C4-2B (cell line): ENCODE measurements around the gene GNA15.
A peak's percentile ranks its signal among the peaks of the same experiment; 100 is the strongest.

Experiments used
- H3K27ac ChIP-seq: fragments of 450-650 bp; 2 replicates; pipeline ENCODE4 v1.5.1; 2017
- ZFX ChIP-seq: fragments of 450-650 bp; IDR thresholded peaks from 2 replicates; pipeline ENCODE4 v1.6.1; 2017
- TF ChIP-seq, protein P1 (sequence below): fragments of 450-650 bp; conservative IDR thresholded peaks from 2 replicates; pipeline ENCODE4 v1.5.1; 2017; ENCODE audit warnings: mild to moderate bottlenecking

The GNA15 gene

DNA sequence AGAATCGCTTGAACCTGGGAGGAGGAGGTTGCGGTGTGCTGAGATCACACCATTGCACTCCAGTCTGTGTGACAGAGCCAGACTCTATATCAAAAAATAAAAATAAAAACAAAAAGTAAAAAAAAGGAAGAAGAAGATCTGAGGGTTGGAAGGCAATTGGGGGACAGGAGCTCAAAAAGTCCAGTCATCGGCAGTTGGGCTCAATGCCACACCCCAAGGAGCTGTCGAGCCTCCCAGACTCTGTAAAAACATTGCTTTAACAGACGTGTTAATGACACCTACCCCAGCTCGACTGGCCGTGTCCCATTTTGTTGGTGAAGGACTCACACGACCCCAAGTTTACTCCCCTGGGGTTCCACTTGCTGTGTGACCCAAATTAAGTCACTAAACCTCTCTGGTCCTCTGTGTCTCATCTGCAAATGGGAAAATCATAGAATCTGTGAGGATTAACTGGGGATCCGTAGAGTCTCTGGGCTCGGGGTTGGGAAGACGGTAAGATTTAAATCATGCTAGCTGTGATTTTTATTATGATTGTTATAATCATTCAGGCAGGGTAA is 7.0 kb downstream of the GNA15 start:
- TF ChIP-seq, protein P1, sequence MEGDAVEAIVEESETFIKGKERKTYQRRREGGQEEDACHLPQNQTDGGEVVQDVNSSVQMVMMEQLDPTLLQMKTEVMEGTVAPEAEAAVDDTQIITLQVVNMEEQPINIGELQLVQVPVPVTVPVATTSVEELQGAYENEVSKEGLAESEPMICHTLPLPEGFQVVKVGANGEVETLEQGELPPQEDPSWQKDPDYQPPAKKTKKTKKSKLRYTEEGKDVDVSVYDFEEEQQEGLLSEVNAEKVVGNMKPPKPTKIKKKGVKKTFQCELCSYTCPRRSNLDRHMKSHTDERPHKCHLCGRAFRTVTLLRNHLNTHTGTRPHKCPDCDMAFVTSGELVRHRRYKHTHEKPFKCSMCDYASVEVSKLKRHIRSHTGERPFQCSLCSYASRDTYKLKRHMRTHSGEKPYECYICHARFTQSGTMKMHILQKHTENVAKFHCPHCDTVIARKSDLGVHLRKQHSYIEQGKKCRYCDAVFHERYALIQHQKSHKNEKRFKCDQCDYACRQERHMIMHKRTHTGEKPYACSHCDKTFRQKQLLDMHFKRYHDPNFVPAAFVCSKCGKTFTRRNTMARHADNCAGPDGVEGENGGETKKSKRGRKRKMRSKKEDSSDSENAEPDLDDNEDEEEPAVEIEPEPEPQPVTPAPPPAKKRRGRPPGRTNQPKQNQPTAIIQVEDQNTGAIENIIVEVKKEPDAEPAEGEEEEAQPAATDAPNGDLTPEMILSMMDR = no peak
- TF ChIP-seq ZFX = no peak
- no peak overlapping the region for H3K27ac ChIP-seq

DNA sequence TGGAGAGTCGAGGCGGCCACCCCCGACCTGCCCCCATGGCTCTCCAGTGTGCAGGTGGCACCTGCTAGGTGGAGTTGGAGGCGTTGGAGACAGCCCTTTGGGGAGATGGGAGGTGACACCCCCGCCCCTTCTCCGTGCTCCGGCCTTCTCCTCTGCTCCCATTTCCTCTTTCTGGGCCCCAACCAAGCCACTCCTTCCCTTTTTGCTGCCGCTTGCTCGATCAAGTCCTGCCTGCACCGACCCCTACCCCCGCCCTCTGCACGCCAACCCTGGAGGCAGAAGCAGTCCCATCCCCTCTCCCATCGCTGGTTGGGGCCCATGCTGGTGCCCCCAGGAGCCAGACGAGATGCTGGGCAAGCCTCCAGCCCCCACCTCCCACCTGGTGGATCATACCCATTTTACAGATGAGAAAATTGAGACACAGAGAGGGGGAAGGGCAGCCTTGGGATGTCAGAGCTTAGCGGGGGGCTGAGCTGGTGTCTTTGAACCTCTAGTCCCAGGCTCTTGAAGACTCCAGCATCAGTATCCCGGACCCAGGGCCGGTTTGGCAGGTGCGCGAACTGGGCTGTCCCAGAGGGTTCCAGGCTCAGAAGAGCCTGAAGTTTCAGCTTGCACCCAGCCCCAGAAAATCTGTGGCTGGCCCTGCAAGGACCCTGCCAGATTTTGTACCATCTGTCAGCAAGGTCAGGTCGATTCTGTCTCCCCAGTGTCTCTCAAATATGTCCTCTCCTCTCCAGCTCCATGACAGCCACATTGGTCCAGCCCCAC is 10.3 kb downstream of the GNA15 start:
- no peak overlapping the region for H3K27ac ChIP-seq
- no peak for TF ChIP-seq ZFX
- TF ChIP-seq, protein P1 = no peak

DNA sequence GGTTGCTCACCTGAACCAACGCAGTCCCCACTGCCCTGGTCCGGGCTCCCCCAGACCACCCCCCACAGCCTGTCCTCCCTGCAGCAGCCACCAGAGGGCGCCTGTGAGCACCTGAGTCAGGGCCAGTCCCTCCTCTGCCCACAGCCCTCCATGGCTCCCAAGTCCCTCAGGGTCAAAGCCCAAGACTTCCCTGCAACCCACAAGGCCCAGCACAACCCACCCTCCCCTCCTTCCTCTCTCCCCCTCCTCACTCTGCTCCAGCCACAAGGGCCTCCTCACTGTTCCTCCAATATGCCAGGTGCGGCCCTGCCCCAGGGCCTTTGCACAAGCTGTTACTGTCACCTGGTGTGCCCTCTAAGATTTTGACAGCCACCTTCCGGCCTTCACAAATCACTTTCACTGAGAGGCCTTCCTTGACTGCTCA is 10.9 kb downstream of the GNA15 start:
- no peak overlapping the region for H3K27ac ChIP-seq
- TF ChIP-seq ZFX = no peak
- TF ChIP-seq, protein P1 = peak; percentile 85

DNA sequence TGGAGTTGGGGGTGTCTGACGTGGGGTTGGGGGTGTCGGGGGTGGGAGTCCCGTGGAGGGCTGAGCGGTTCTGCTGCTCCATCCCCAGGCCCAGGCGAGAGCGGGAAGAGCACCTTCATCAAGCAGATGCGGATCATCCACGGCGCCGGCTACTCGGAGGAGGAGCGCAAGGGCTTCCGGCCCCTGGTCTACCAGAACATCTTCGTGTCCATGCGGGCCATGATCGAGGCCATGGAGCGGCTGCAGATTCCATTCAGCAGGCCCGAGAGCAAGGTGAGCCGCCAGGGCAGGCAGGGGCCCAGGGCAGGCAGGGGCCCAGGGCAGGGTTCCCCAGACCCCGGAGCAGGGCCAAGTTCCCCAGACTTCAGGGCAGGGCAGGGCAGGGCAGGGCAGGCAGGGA is 12.7 kb downstream of the GNA15 start:
- no peak overlapping the region for H3K27ac ChIP-seq
- TF ChIP-seq, protein P1 = no peak
- TF ChIP-seq ZFX = no peak

DNA sequence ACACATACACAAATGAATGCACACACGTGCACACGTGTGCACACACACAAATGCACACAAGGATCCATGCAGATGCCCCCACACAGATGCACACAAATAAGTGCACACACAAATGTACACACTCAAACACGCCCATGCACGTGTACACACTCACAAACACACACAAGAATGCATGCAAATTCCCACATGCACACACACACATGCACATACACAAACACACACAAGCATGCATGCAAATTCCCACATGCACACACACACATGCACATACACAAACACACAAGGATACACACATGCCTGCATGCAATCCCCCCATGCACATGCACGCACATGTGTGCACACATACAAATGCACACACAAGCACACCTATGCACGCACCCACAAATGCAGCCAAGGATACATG is 13.3 kb downstream of the GNA15 start:
- no peak overlapping the region for H3K27ac ChIP-seq
- TF ChIP-seq, protein P1 = no peak
- TF ChIP-seq ZFX = no peak

DNA sequence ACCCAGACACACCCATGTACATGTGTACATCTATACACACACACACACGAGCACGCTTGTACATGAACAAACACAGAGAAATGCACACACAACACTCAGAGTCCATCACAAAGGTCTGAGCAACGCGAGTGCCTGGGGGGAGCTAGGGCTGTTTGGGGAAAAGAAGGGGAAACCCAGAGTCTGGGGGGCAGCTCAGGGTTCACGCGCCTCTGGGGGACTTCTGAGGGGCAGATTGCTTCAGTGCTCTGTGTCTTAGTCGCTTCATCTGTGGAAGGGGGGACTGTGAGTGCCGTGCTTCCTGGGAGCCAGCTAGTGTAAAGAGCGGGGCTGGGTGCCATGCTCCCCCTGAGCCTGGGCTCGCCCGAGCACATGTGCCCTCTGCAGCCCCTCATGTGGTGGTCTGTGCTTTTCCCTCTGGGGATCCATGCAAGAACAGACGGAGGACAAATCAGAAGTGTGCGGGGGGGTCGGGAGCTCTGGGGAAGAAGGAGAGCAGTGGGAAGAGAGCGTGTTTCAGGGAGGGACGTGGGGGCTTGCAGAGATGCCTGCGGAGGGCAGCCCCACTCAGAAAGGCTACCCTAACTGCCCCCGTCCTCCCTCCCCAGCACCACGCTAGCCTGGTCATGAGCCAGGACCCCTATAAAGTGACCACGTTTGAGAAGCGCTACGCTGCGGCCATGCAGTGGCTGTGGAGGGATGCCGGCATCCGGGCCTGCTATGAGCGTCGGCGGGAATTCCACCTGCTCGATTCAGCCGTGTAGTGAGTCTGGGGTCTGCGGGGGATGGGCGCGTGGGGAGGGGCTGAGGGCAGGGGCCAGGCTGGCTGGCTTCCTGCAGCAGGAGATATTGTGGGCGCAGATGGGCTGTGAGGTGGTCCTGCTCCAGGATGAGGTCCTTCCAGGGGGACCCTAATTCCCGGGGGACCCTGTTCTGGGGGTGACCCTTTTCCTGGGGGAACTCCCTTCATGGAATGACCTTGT is 14.0 kb downstream of the GNA15 start:
- TF ChIP-seq, protein P1 = no peak
- no peak for TF ChIP-seq ZFX
- no peak overlapping the region for H3K27ac ChIP-seq
